AG04450 (cell line): ENCODE results near the gene SHBG. TPM values are rescaled to one million over a fixed set of nuclear protein-coding genes. Genes with fewer than 3 reads are reported as not detected.

Experiments
- CTCF ChIA-PET: fragments of 300-600, 350-600 bp; formaldehyde crosslinking; extraction: SDS; loops from one replicate; lab custom pipeline; 2022; ENCODE audit warnings: antibody characterized with exemption, inconsistent platforms; lab: Charles Lee
- POLR2A ChIA-PET: fragments of 350-600 bp; formaldehyde crosslinking; extraction: SDS; loops from one replicate; lab custom pipeline; 2021; ENCODE audit warnings: antibody characterized with exemption, inconsistent platforms; lab: Yijun Ruan, JAX
- DNase-seq: peaks from one replicate; pipeline ENCODE4 v3.0.0-alpha.2; 2011; ENCODE audit warnings: low read depth, low spot score
- H3K27ac ChIP-seq: one replicate; pipeline ENCODE4 v1.5.1; 2012; ENCODE audit warnings: low read depth, low read length, control low read depth
- H3K27me3 ChIP-seq: one replicate; pipeline ENCODE4 v1.6.0; 2012; ENCODE audit warnings: low read length; ENCODE audit not compliant: control insufficient read depth, insufficient read depth
- H3K4me3 ChIP-seq: 2 replicates; pipeline ENCODE4 v1.5.1; 2011; ENCODE audit warnings: mild to moderate bottlenecking, low read depth, low read length, control low read depth
- H3K9me3 ChIP-seq: 2 replicates; pipeline ENCODE4 v1.5.1; 2012; ENCODE audit warnings: low read length; ENCODE audit not compliant: control insufficient read depth, insufficient read depth
- CTCF ChIP-seq: IDR thresholded peaks from 2 replicates; pipeline ENCODE4 v1.5.1; 2011; ENCODE audit warnings: low read depth, low read length, control low read depth, inconsistent platforms
- polyA plus RNA-seq: library from polyadenylated mRNA; depleted of rRNA; stranded (reverse); fragments of >200 nt; gene quantifications from 2 replicates; pipeline ENCODE4 v1.2.3, GENCODE V29; 2011

Gene SHBG
- polyA plus RNA-seq, 1 experiment, result 0.35 TPM

GRCh38 chr17:7611635-7612293 lies 18.2 kb upstream of the SHBG start:
- Histone ChIP-seq H3K27me3 (no peaks in the 10 kb centered on the region), H3K27ac (no peak overlapping the region), H3K4me3 (peak overlapping the region; percentile 33; the same call in 1 of the 2 replicates), H3K9me3 (no peaks in the 10 kb centered on the region; the same call in 1 of the 2 replicates)
- POLR2A ChIA-PET, result interaction anchor here (1.5 kb wide), 1 partner anchor 16 kb away, joined by 3 read pairs; the partner anchor contains the start of gene SAT2
- no peak for TF ChIP-seq CTCF
- CTCF ChIA-PET, result interaction anchor here (0.6 to 5.2 kb wide), 4 partner anchors 22 to 368 kb away, joined by 3 to 26 read pairs (median 13); partner anchors contain the start of genes SOX15, TP53 and WRAP53
- DNase-seq, result no peak

DNA sequence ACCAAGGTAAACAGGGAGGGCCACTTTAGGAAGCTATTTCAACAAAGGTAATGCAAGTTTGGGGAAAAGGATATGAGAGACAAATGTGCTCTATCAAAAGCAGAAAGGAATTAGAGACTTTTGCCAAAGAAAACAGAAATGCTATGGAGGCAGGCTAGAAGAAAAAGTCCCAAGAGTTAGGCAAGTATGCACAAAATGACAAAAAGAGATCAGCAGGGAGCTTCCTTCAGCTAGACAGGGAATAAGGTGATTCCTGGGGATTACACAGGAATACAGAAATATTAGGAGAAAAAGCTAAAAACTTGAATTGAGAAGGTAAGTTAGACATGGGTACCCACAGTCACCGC lies 17.7 kb upstream of the SHBG start:
- Histone ChIP-seq H3K9me3 (no peaks in the 10 kb centered on the region; the same call in 1 of the 2 replicates), H3K27ac (no peak overlapping the region), H3K4me3 (peak overlapping the region; percentile 33), H3K27me3 (no peaks in the 10 kb centered on the region)
- ChIA-PET POLR2A (interaction anchor here (1.5 kb wide), 1 partner anchor 15 kb away, joined by 3 read pairs; the partner anchor contains the start of gene SAT2), CTCF (interaction anchor here (0.7 to 5.2 kb wide), 4 partner anchors 23 to 75 kb away, joined by 5 to 26 read pairs (median 13); partner anchors contain the start of genes SOX15, TP53 and WRAP53)
- DNase-seq, result no peak
- no peak for TF ChIP-seq CTCF

GRCh38 chr17:7613769-7614424 lies 16.0 kb upstream of the SHBG start:
- ChIA-PET POLR2A (interaction anchor here (0.8 to 2.6 kb wide), 5 partner anchors 9 to 73 kb away, joined by 3 to 20 read pairs (median 3); partner anchors contain the start of genes SAT2, TP53 and WRAP53), CTCF (interaction anchor here (0.8 to 4.1 kb wide), 6 partner anchors 14 to 75 kb away, joined by 3 to 29 read pairs (median 13); partner anchors contain the start of genes ATP1B2, SAT2, SOX15 and TP53)
- H3K27ac ChIP-seq, result peak overlapping the region; percentile 80
- H3K9me3 ChIP-seq, result no peaks in the 10 kb centered on the region; the same call in 1 of the 2 replicates
- no peak for TF ChIP-seq CTCF
- no peak for DNase-seq
- no peaks in the 10 kb centered on the region for H3K27me3 ChIP-seq
- peak overlapping the region; percentile 86 for H3K4me3 ChIP-seq

DNA sequence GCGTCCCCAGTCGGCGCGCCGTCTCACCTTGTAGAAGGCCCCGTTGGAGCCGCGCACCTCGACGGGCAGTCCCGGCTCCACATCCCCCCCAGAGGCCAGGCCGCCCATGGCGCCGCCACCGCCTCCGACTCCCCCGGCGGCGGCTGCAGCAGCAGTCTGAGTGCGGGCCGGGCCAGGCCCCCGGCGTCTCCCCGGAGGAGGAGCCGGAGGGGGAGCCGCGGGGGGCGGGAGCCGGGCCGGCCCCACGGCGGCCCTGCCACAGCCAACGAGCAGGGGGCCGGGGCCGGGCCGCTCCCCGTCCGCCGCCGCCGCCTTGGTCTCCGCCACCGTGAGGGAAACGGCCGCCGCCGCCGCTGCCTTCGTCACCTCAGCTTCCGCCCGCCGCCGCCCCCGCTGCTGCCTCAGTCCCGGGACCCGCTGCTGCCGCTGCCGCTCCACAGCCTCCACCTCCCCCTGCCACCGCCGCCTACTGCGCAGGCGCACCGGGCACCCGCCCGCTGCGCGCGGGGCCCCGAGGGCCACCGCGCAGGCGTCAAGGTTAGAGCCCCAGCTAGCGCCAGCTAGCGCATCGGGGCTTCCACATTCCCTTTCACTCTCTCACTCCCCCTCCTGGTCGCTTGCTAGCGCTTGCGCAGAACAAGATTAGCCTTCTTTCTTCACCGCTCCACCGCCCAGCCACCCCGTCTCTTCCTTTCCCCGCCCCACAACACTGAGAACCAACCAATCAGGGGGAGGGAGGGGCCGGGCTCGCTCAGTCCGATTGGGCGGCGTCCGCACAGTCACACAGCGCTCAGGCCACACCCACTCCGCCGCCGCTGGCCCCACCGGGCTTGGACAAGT lies 15.3 kb upstream of the SHBG start, which contains the start of gene FXR2:
Gene FXR2, minus strand, starts transcription at position 473 of the 840 bp plus-strand sequence. Its CDS starts 365 bp downstream, at position 108.
- CTCF ChIA-PET, result interaction anchor here (0.6 to 2.8 kb wide), 16 partner anchors 10 to 378 kb away, joined by 3 to 29 read pairs (median 4); partner anchors contain the start of genes ATP1B2, SAT2, SOX15 and TP53
- DNase-seq, result peak; percentile 100
- Histone ChIP-seq H3K4me3 (peak within 1 kb of the TSS; percentile 86), H3K27me3 (peaks cover under 1% of the 10 kb centered on the region), H3K27ac (peak within 1 kb of the TSS; percentile 80), H3K9me3 (no peaks in the 10 kb centered on the region; the same call in 1 of the 2 replicates)
- TF ChIP-seq CTCF, result peak; percentile 66
- POLR2A ChIA-PET, result interaction anchor here (0.7 to 2.6 kb wide), 5 partner anchors 9 to 72 kb away, joined by 3 to 20 read pairs (median 6); partner anchors contain the start of genes SAT2, TP53 and WRAP53
